Calu3 (cell line): ENCODE results near the gene ATP11C. TPM values are rescaled to one million over a fixed set of nuclear protein-coding genes. Genes with fewer than 3 reads are reported as not detected.
A peak's percentile ranks its signal among the peaks of the same experiment; 100 is the strongest.

Source experiments
- BruUV-seq: library from RNA; stranded (reverse); fragments of 400-500 nt; replicated peaks from 2 replicates; lab custom pipeline; 2021; lab: Mats Ljungman, UMichigan
- CTCF ChIA-PET: fragments of 300-600 bp; sonication (Branson Sonifier 250); formaldehyde crosslinking; loops from one replicate; lab custom pipeline; 2022; ENCODE audit warnings: antibody characterized with exemption; lab: Charles Lee
- DNase-seq: peaks from one replicate; pipeline ENCODE4 v3.0.0; 2022
- H3K27ac Mint-ChIP-seq: one replicate; pipeline ENCODE4 v1.8.0; 2022; ENCODE audit warnings: mixed read lengths; ENCODE audit not compliant: unreplicated experiment
- H3K27me3 Mint-ChIP-seq: one replicate; pipeline ENCODE4 v1.8.0; 2022; ENCODE audit warnings: mixed read lengths; ENCODE audit not compliant: unreplicated experiment
- H3K36me3 Mint-ChIP-seq: one replicate; pipeline ENCODE4 v1.8.0; 2022; ENCODE audit warnings: mild to moderate bottlenecking, moderate library complexity, mixed read lengths; ENCODE audit not compliant: insufficient read depth, unreplicated experiment
- H3K4me1 Mint-ChIP-seq: one replicate; pipeline ENCODE4 v1.8.0; 2022; ENCODE audit warnings: mild to moderate bottlenecking, low read depth, mixed read lengths; ENCODE audit not compliant: unreplicated experiment
- H3K4me3 Mint-ChIP-seq: one replicate; pipeline ENCODE4 v1.8.0; 2022; ENCODE audit warnings: mild to moderate bottlenecking, low read depth, moderate library complexity, mixed read lengths; ENCODE audit not compliant: unreplicated experiment
- H3K9me3 Mint-ChIP-seq: one replicate; pipeline ENCODE4 v1.8.0; 2022; ENCODE audit warnings: low read depth, mixed read lengths; ENCODE audit not compliant: unreplicated experiment
- CTCF ChIP-seq: fragments of 200-600 bp; IDR thresholded peaks from one replicate; pipeline ENCODE4 v1.8.0; 2022; ENCODE audit warnings: antibody characterized with exemption; ENCODE audit not compliant: unreplicated experiment
- intact Hi-C: fragments of 100-400 bp; cut with micrococcal nuclease; formaldehyde crosslinking; loops from one replicate; pipeline ENCODE4 v1.10.0; 2022; ENCODE audit not compliant: unreplicated experiment
- total RNA-seq: library from RNA; stranded (reverse); gene quantifications from 2 replicates; pipeline ENCODE4 v1.2.3, GENCODE V29; 2022

The ATP11C gene
- total RNA-seq, 1 experiment from 2014 or later, result 19.7 TPM

GRCh38 chrX:139702658-139703057 lies 230.2 kb downstream of the ATP11C start:
- intact Hi-C loops, result no loop called here
- Mint-ChIP-seq H3K27ac (no peak overlapping the region), H3K4me3 (no peak overlapping the region)

GRCh38 chrX:139692908-139693307 lies 239.9 kb downstream of the ATP11C start:
- CTCF ChIA-PET, result no interaction called here
- Mint-ChIP-seq H3K27ac (no peak overlapping the region), H3K4me3 (peak overlapping the region; percentile 64), H3K9me3 (no peaks in the 10 kb centered on the region), H3K4me1 (no peaks in the 10 kb centered on the region), H3K36me3 (no peaks in the 10 kb centered on the region), H3K27me3 (peaks cover 65% of the 10 kb centered on the region)
- DNase-seq, result no peak
- no peak for TF ChIP-seq CTCF
- no TSS peak for BruUV-seq
- intact Hi-C loops, result no loop called here

More at GRCh38 chrX:139702658-139703057, 230.2 kb downstream of the ATP11C start:
- H3K27me3 Mint-ChIP-seq, result peaks cover 13% of the 10 kb centered on the region
- H3K36me3 Mint-ChIP-seq, result no peaks in the 10 kb centered on the region
- H3K4me1 Mint-ChIP-seq, result no peaks in the 10 kb centered on the region
- DNase-seq, result no peak
- TF ChIP-seq CTCF, result no peak
- CTCF ChIA-PET, result no interaction called here
- no peaks in the 10 kb centered on the region for H3K9me3 Mint-ChIP-seq
- no TSS peak for BruUV-seq

- Mint-ChIP-seq H3K4me1 (no peaks in the 10 kb centered on the region), H3K36me3 (no peaks in the 10 kb centered on the region), H3K4me3 (peak overlapping the region; percentile 64), H3K27ac (no peak overlapping the region), H3K9me3 (no peaks in the 10 kb centered on the region), H3K27me3 (peaks cover 65% of the 10 kb centered on the region)
- intact Hi-C loops, result no loop called here
- no TSS peak for BruUV-seq
- no peak for DNase-seq
- CTCF ChIA-PET, result no interaction called here
- TF ChIP-seq CTCF, result no peak
Observed at GRCh38 chrX:139692506-139692849, 240.4 kb downstream of the ATP11C start.

- intact Hi-C loops, result no loop called here
- BruUV-seq, result no TSS peak
- H3K4me1 Mint-ChIP-seq, result no peaks in the 10 kb centered on the region
- no peak for TF ChIP-seq CTCF
- CTCF ChIA-PET, result no interaction called here
- H3K36me3 Mint-ChIP-seq, result no peaks in the 10 kb centered on the region
- peak overlapping the region; percentile 64 for H3K4me3 Mint-ChIP-seq
- no peaks in the 10 kb centered on the region for H3K9me3 Mint-ChIP-seq
- no peak overlapping the region for H3K27ac Mint-ChIP-seq
- H3K27me3 Mint-ChIP-seq, result peaks cover 65% of the 10 kb centered on the region
- peak; percentile 17 for DNase-seq
Observed at GRCh38 chrX:139691843-139692505, 240.9 kb downstream of the ATP11C start.
